ENCODE data around the gene RYR1.

Gene RYR1

DNA sequence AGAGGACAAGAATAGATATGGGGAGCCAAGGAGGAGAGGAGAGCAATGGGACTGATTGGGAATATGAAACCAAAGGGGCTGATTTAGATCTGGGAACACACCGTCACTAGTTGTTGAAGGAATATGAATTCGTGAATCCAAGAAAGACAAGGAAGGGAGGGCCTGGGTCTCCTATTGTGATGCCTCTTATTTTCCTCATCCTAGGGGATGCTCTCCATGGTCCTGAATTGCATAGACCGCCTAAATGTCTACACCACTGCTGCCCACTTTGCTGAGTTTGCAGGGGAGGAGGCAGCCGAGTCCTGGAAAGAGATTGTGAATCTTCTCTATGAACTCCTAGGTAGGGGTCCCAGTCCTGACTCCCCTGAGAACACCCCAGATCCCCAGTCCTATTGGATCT lies 21.5 kb downstream of the RYR1 start:
- TF ChIP-seq, protein P1, sequence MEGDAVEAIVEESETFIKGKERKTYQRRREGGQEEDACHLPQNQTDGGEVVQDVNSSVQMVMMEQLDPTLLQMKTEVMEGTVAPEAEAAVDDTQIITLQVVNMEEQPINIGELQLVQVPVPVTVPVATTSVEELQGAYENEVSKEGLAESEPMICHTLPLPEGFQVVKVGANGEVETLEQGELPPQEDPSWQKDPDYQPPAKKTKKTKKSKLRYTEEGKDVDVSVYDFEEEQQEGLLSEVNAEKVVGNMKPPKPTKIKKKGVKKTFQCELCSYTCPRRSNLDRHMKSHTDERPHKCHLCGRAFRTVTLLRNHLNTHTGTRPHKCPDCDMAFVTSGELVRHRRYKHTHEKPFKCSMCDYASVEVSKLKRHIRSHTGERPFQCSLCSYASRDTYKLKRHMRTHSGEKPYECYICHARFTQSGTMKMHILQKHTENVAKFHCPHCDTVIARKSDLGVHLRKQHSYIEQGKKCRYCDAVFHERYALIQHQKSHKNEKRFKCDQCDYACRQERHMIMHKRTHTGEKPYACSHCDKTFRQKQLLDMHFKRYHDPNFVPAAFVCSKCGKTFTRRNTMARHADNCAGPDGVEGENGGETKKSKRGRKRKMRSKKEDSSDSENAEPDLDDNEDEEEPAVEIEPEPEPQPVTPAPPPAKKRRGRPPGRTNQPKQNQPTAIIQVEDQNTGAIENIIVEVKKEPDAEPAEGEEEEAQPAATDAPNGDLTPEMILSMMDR (IDR thresholded peaks at IDR 0.05; ENCODE audit: poor library complexity, severe bottlenecking): no peak
- Histone ChIP-seq H3K27me3 (ENCODE audit: insufficient read depth, poor library complexity, severe bottlenecking) (no peaks in the 10 kb centered on the region), H3K36me3 (ENCODE audit: low read depth) (no peaks in the 10 kb centered on the region), H3K27ac (ENCODE audit: poor library complexity, severe bottlenecking) (no peak overlapping the region), H3K4me3 (ENCODE audit: severe bottlenecking) (no peak overlapping the region), H3K4me1 (ENCODE audit: insufficient read depth, poor library complexity, severe bottlenecking) (no peaks in the 10 kb centered on the region), H3K9me3 (ENCODE audit: severe bottlenecking) (no peaks in the 10 kb centered on the region)
- no peak for ATAC-seq (ENCODE audit: low read depth)
- DNase-seq (ENCODE audit: low spot score): no peak

DNA sequence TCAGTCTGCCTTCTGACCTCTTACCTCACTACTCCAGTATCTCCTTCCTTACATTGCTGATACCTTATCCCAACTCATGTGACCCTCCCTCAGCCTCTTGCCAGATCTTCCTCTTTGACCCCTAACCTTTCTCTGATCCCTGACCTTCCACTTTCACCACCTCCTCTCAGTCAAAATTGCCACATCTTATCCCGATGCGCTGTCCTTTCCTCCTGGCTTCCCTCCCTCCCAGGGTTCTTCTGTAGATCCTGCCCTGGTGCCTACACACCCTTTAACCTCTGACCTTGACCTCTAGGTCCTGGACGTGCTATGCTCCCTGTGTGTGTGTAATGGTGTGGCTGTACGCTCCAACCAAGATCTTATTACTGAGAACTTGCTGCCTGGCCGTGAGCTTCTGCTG lies 23.7 kb downstream of the RYR1 start:
- TF ChIP-seq, protein P1 (IDR thresholded peaks at IDR 0.05; ENCODE audit: poor library complexity, severe bottlenecking): no peak
- no peak overlapping the region for H3K27ac ChIP-seq (ENCODE audit: poor library complexity, severe bottlenecking)
- H3K36me3 ChIP-seq (ENCODE audit: low read depth): no peaks in the 10 kb centered on the region
- DNase-seq (ENCODE audit: low spot score) (no peak), ATAC-seq (ENCODE audit: low read depth) (no peak)
- H3K4me3 ChIP-seq (ENCODE audit: severe bottlenecking): no peak overlapping the region
- no peaks in the 10 kb centered on the region for H3K9me3 ChIP-seq (ENCODE audit: severe bottlenecking)
- H3K27me3 ChIP-seq (ENCODE audit: insufficient read depth, poor library complexity, severe bottlenecking): no peaks in the 10 kb centered on the region
- no peaks in the 10 kb centered on the region for H3K4me1 ChIP-seq (ENCODE audit: insufficient read depth, poor library complexity, severe bottlenecking)

DNA sequence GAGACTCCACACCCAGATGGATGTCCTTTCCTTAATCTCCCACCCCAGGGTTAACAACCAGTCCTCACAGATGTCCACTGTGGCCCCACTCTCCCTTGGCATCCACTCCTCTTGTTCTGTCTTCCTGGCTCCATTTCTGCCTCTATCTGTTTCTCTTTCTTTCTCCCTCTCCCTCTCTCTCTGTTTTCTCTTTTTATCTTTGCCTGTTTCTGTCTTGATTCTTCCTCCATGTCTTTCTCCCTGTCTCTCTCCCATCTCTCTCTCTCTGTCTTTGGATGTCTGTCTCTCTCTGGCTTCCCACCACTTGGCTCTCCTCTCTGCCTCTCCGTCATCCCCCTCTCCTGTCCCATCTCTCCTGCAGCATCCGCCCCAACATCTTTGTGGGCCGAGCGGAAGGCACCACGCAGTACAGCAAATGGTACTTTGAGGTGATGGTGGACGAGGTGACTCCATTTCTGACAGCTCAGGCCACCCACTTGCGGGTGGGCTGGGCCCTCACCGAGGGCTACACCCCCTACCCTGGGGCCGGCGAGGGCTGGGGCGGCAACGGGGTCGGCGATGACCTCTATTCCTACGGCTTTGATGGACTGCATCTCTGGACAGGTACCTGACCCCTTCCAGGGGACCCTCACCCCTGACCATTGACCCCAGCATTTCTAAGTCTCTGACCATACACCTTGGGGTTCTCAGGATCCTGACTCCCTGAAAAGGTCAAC lies 24.4 kb downstream of the RYR1 start:
- Histone ChIP-seq H3K9me3 (ENCODE audit: severe bottlenecking) (no peaks in the 10 kb centered on the region), H3K27ac (ENCODE audit: poor library complexity, severe bottlenecking) (no peak overlapping the region), H3K36me3 (ENCODE audit: low read depth) (no peaks in the 10 kb centered on the region), H3K4me3 (ENCODE audit: severe bottlenecking) (no peak overlapping the region), H3K4me1 (ENCODE audit: insufficient read depth, poor library complexity, severe bottlenecking) (no peaks in the 10 kb centered on the region), H3K27me3 (ENCODE audit: insufficient read depth, poor library complexity, severe bottlenecking) (no peaks in the 10 kb centered on the region)
- DNase-seq (ENCODE audit: low spot score): no peak
- ATAC-seq (ENCODE audit: low read depth): no peak
- TF ChIP-seq, protein P1 (IDR thresholded peaks at IDR 0.05; ENCODE audit: poor library complexity, severe bottlenecking): no peak

DNA sequence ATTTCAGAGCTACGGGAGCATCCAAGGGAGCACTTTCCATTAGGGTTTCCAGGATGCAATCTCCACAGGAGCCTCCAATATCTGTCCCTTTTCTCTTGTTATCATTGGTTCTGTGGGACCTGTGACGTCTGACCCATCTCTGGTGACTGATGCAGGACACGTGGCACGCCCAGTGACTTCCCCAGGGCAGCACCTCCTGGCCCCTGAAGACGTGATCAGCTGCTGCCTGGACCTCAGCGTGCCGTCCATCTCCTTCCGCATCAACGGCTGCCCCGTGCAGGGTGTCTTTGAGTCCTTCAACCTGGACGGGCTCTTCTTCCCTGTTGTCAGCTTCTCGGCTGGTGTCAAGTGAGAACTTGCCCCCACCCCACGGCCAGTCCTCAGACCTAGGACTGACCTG lies 25.5 kb downstream of the RYR1 start:
- DNase-seq (ENCODE audit: low spot score): no peak
- H3K4me1 ChIP-seq (ENCODE audit: insufficient read depth, poor library complexity, severe bottlenecking): no peaks in the 10 kb centered on the region
- TF ChIP-seq, protein P1 (IDR thresholded peaks at IDR 0.05; ENCODE audit: poor library complexity, severe bottlenecking): no peak
- H3K27ac ChIP-seq (ENCODE audit: poor library complexity, severe bottlenecking): no peak overlapping the region
- no peaks in the 10 kb centered on the region for H3K36me3 ChIP-seq (ENCODE audit: low read depth)
- H3K27me3 ChIP-seq (ENCODE audit: insufficient read depth, poor library complexity, severe bottlenecking): no peaks in the 10 kb centered on the region
- no peak for ATAC-seq (ENCODE audit: low read depth)
- no peak overlapping the region for H3K4me3 ChIP-seq (ENCODE audit: severe bottlenecking)
- no peaks in the 10 kb centered on the region for H3K9me3 ChIP-seq (ENCODE audit: severe bottlenecking)

DNA sequence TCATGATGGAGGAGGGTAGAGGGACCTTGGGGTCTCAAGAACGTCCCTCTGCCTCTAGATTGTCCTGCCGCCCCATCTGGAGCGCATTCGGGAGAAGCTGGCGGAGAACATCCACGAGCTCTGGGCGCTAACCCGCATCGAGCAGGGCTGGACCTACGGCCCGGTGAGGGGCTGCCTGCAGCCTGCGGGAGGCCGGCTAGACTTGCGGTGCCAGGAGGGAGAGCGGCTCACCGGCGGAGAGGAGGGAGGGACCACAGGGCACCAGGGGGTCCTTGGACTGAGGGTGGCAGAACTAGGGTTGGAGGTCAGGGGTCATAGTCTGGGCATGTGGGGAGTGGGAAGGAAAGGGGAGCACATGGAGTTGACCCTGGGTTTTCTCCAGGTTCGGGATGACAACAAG lies 29.9 kb downstream of the RYR1 start:
- Histone ChIP-seq H3K9me3 (ENCODE audit: severe bottlenecking) (no peaks in the 10 kb centered on the region), H3K4me1 (ENCODE audit: insufficient read depth, poor library complexity, severe bottlenecking) (no peaks in the 10 kb centered on the region), H3K27me3 (ENCODE audit: insufficient read depth, poor library complexity, severe bottlenecking) (no peaks in the 10 kb centered on the region), H3K4me3 (ENCODE audit: severe bottlenecking) (no peak overlapping the region), H3K27ac (ENCODE audit: poor library complexity, severe bottlenecking) (no peak overlapping the region), H3K36me3 (ENCODE audit: low read depth) (no peaks in the 10 kb centered on the region)
- DNase-seq (ENCODE audit: low spot score) (no peak), ATAC-seq (ENCODE audit: low read depth) (no peak)
- TF ChIP-seq, protein P1 (IDR thresholded peaks at IDR 0.05; ENCODE audit: poor library complexity, severe bottlenecking): no peak
